Measurements from ENCODE around the gene SENP5. TPM values are rescaled to one million over a fixed set of nuclear protein-coding genes. Genes with fewer than 3 reads are reported as not detected.

Gene SENP5
- total RNA-seq, 4 donors from 2014 or later, result 43.7 to 45.4 (median 44.1) TPM

DNA sequence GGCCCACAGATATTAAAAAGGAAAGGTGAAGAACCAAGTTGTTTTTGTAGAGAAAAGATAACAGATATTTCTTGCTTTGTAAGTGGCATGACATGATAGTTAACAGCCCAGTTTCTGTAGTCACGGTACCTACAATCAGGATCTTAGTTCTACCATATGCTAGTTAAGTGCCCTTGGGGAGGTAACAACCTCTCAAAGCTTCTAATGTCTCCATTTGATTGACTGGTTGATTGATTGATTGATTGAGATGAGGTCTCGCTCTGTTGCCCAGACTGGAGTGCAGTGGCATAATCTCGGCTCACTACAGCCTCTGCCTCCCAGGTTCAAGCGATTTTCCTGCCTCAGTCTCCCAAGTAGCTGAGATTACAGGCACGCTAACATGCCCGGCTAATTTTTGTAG lies 28.5 kb downstream of the SENP5 start:
- Histone ChIP-seq H3K4me1 (peaks cover 0 to 10% (median 3%) of the 10 kb centered on the region in 4 donors), H3K27ac (replicated peaks in 1 of 4) (no peak overlapping the region), H3K4me3 (no peak overlapping the region), H3K27me3 (no peaks in the 10 kb centered on the region), H3K9me3 (no peaks in the 10 kb centered on the region), H3K36me3 (peaks cover 11 to 17% (median 14%) of the 10 kb centered on the region in 4 donors)
- intact Hi-C loops (cut with DNase I), result no loop called here
- no peak for DNase-seq (ENCODE audit: extremely low spot score)
- no peak for TF ChIP-seq POLR2AphosphoS5 (IDR thresholded peaks at IDR 0.05)
- TF ChIP-seq POLR2A (IDR thresholded peaks at IDR 0.05; ENCODE audit: low read depth), result no peak
- no peak for TF ChIP-seq EP300 (IDR thresholded peaks at IDR 0.05)
- TF ChIP-seq CTCF (IDR thresholded peaks at IDR 0.05), result no peak
- WGBS, result 100% methylated on average over 4 of the region's 6 CpGs

DNA sequence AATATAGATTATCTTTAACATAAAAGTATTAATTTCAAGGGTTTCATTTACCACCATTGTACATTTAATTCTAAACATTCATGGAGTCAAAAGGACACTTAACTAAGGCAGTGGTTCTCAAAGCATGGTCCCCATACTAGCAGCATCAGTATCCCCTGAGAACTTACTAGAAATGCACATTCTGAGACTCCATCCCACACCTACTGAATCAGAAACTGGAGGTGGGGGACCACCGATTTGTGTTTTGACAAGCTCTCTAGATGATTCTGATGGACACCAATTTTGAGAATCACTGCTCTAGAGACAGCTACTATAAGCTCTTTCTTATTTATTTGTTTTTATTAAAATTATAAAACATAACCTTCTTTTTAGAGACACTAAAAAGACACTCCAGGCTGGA lies 34.0 kb downstream of the SENP5 start:
- peaks cover 54 to 70% (median 64%) of the 10 kb centered on the region in 4 donors for H3K36me3 ChIP-seq
- H3K4me1 ChIP-seq, result no peaks in the 10 kb centered on the region
- 92% methylated on average over 1 of the region's 1 CpG for WGBS
- no peak overlapping the region for H3K27ac ChIP-seq (replicated peaks in 1 of 4)
- no peak for TF ChIP-seq POLR2A (IDR thresholded peaks at IDR 0.05; ENCODE audit: low read depth)
- TF ChIP-seq CTCF (IDR thresholded peaks at IDR 0.05), result no peak
- TF ChIP-seq POLR2AphosphoS5 (IDR thresholded peaks at IDR 0.05), result no peak
- DNase-seq (ENCODE audit: extremely low spot score), result no peak
- no peak overlapping the region for H3K4me3 ChIP-seq
- H3K9me3 ChIP-seq, result no peaks in the 10 kb centered on the region
- H3K27me3 ChIP-seq, result no peaks in the 10 kb centered on the region
- intact Hi-C loops (cut with DNase I), result no loop called here

DNA sequence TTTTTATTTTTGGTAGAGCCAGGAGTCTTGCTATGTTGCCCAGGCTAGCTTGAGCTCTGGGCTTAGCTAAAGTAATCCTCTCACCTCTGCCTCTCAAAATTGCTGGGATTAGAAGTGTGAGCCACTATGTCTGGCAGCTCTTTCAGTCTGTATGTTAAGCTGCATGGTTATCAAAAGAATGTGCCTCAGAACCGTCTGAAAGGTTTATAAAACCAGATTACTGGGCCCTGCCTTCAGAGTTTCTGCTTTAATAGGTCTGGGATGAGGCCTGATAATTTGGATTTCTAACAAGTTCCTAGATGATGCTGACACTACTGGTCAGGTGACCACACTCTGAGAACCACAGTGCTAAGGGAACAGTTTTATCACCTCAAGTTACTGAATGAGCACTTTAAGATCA lies 34.6 kb downstream of the SENP5 start:
- Histone ChIP-seq H3K9me3 (no peaks in the 10 kb centered on the region), H3K4me3 (no peak overlapping the region), H3K4me1 (no peaks in the 10 kb centered on the region), H3K27me3 (no peaks in the 10 kb centered on the region), H3K27ac (replicated peaks in 1 of 4) (no peak overlapping the region), H3K36me3 (peaks cover 54 to 75% (median 68%) of the 10 kb centered on the region in 4 donors)
- intact Hi-C loops (cut with DNase I), result no loop called here
- 90% methylated on average over 1 of the region's 1 CpG for WGBS
- DNase-seq (ENCODE audit: extremely low spot score), result no peak
- no peak for TF ChIP-seq POLR2A (IDR thresholded peaks at IDR 0.05; ENCODE audit: low read depth)
- TF ChIP-seq POLR2AphosphoS5 (IDR thresholded peaks at IDR 0.05), result no peak
- TF ChIP-seq EP300 (IDR thresholded peaks at IDR 0.05), result no peak
- TF ChIP-seq CTCF (IDR thresholded peaks at IDR 0.05), result no peak

- intact Hi-C loops (cut with DNase I), result no loop called here
- DNase-seq (ENCODE audit: extremely low spot score), result no peak
- peaks cover 54 to 87% (median 76%) of the 10 kb centered on the region in 4 donors for H3K36me3 ChIP-seq
- no peaks in the 10 kb centered on the region for H3K9me3 ChIP-seq
- 93% methylated on average over 2 of the region's 2 CpGs for WGBS
- H3K4me3 ChIP-seq, result no peak overlapping the region
- TF ChIP-seq CTCF (IDR thresholded peaks at IDR 0.05), result no peak
- no peak for TF ChIP-seq EP300 (IDR thresholded peaks at IDR 0.05)
- no peak for TF ChIP-seq POLR2A (IDR thresholded peaks at IDR 0.05; ENCODE audit: low read depth)
- TF ChIP-seq POLR2AphosphoS5 (IDR thresholded peaks at IDR 0.05), result no peak
- H3K27ac ChIP-seq (replicated peaks in 1 of 4), result no peak overlapping the region
- no peaks in the 10 kb centered on the region for H3K27me3 ChIP-seq
- H3K4me1 ChIP-seq, result no peaks in the 10 kb centered on the region
These were observed 36.0 kb downstream of the SENP5 start for GRCh38 chr3:196903740-196904139.

DNA sequence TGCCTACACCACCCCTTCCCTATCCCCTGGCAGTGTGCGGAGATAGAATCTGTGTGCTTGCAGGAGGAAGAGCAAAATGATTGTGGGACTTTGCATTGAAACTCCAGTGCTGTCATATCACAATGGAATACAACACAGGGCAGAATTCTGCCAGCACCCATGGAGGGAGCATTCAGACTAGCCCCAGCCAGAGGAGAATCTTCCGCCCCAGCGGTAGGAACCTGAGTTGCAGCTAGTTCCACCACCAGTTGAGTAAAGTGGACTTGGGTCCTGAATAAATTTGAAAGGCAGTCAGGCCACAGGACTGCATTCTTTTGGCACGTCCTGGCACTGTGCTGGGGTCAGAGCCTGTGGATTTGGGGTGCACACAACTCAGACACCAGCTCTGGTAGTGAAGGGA lies 47.1 kb downstream of the SENP5 start:
- Histone ChIP-seq H3K27ac (replicated peaks in 1 of 4) (no peak overlapping the region), H3K36me3 (peaks cover 0 to 29% (median 27%) of the 10 kb centered on the region in 4 donors), H3K9me3 (no peaks in the 10 kb centered on the region), H3K4me3 (no peak overlapping the region), H3K4me1 (no peaks in the 10 kb centered on the region), H3K27me3 (no peaks in the 10 kb centered on the region)
- DNase-seq (ENCODE audit: extremely low spot score), result no peak
- 84% methylated on average over 4 of the region's 4 CpGs for WGBS
- intact Hi-C loops (cut with DNase I), result no loop called here
- TF ChIP-seq POLR2AphosphoS5 (IDR thresholded peaks at IDR 0.05), result no peak

Measured in esophagus muscularis mucosa (tissue), 4 donors.